HG03025 (cell line): ENCODE results near the gene ARHGAP6.

Experiments used
- ATAC-seq: cut with Tn5 transposase; IDR thresholded peaks from one replicate; pipeline ENCODE4 v1.9.1; 2021; ENCODE audit warnings: mild to moderate bottlenecking, moderate library complexity; ENCODE audit not compliant: unreplicated experiment, low FRiP score

Gene ARHGAP6

GRCh38 chrX:11665168-11666111, at the start of gene ARHGAP6:
Gene ARHGAP6, minus strand, starts transcription at chrX:11665920. Its CDS starts 1,092 bp downstream, at chrX:11664828.
- ATAC-seq: no peak

- ATAC-seq: no peak
These were observed 39.2 kb upstream of the ARHGAP6 start for GRCh38 chrX:11704725-11705495.

GRCh38 chrX:11703855-11704254, 38.1 kb upstream of the ARHGAP6 start:
- no peak for ATAC-seq

- ATAC-seq: no peak
These were observed 37.4 kb upstream of the ARHGAP6 start for GRCh38 chrX:11702965-11703631.

- no peak for ATAC-seq
These were observed 36.7 kb upstream of the ARHGAP6 start for GRCh38 chrX:11702420-11702819.

GRCh38 chrX:11698702-11699101, 33.0 kb upstream of the ARHGAP6 start:
- no peak for ATAC-seq

GRCh38 chrX:11688201-11688600, 22.5 kb upstream of the ARHGAP6 start:
- ATAC-seq: no peak

- no peak for ATAC-seq
These were observed 21.4 kb upstream of the ARHGAP6 start for GRCh38 chrX:11687157-11687556.

- no peak for ATAC-seq
These were observed 17.3 kb upstream of the ARHGAP6 start for GRCh38 chrX:11683057-11683456.

- ATAC-seq: no peak
These were observed 12.4 kb upstream of the ARHGAP6 start for GRCh38 chrX:11678158-11678557.

GRCh38 chrX:11672213-11672612, 6.5 kb upstream of the ARHGAP6 start:
- no peak for ATAC-seq

GRCh38 chrX:11670316-11670715, 4.6 kb upstream of the ARHGAP6 start:
- no peak for ATAC-seq

GRCh38 chrX:11666952-11667685, 1.4 kb upstream of the ARHGAP6 start:
- ATAC-seq: no peak

- ATAC-seq: no peak
These were observed 444 bp upstream of the ARHGAP6 start for GRCh38 chrX:11666164-11666563.

- no peak for ATAC-seq
These were observed 1.2 kb downstream of the ARHGAP6 start for GRCh38 chrX:11664211-11665167.

GRCh38 chrX:11663875-11664210, 1.9 kb downstream of the ARHGAP6 start:
- ATAC-seq: no peak

GRCh38 chrX:11655282-11656015, 10.3 kb downstream of the ARHGAP6 start:
- ATAC-seq: no peak

GRCh38 chrX:11648705-11649519, 16.8 kb downstream of the ARHGAP6 start:
- no peak for ATAC-seq
